H1 (cell line): Measurements from ENCODE around the gene VAPB.

Source experiments
- BRCA1 ChIP-seq: IDR thresholded peaks from 2 replicates; pipeline ENCODE4 v1.6.1; 2012; ENCODE audit warnings: low read depth, low read length, improper control_type of control experiment
- CEBPB ChIP-seq: IDR thresholded peaks from 2 replicates; pipeline ENCODE4 v1.6.1; 2012; ENCODE audit warnings: low read depth, low read length
- EP300 ChIP-seq, 2 experiments: IDR thresholded peaks; 1 replicate in 1 of 2; 2 replicates in 1 of 2; pipeline ENCODE4 v1.6.1; 2011 to 2012; ENCODE audit warnings: low read depth in 2 of 2, low read length in 2 of 2, mild to moderate bottlenecking in 2 of 2, borderline replicate concordance in 1 of 2, inconsistent platforms in 1 of 2, moderate library complexity in 1 of 2
- GTF2F1 ChIP-seq: IDR thresholded peaks from 2 replicates; pipeline ENCODE4 v1.6.1; 2012; ENCODE audit warnings: low read depth, low read length, improper control_type of control experiment, borderline replicate concordance
- HDAC6 ChIP-seq: IDR thresholded peaks from one replicate; pipeline ENCODE4 v1.7.1; 2012; ENCODE audit warnings: low read depth, mild to moderate bottlenecking, inconsistent platforms, low read length, moderate library complexity
- JUND ChIP-seq: IDR thresholded peaks from 2 replicates; pipeline ENCODE4 v1.6.1; 2011; ENCODE audit warnings: mild to moderate bottlenecking, improper control_type of control experiment, low read length
- RBBP5 ChIP-seq: IDR thresholded peaks from 2 replicates; pipeline ENCODE4 v1.7.1; 2012; ENCODE audit warnings: low read depth, mild to moderate bottlenecking, inconsistent platforms, low read length, moderate library complexity, borderline replicate concordance
- RFX5 ChIP-seq: IDR thresholded peaks from 2 replicates; pipeline ENCODE4 v1.6.1; 2011; ENCODE audit warnings: low read depth, low read length, improper control_type of control experiment, borderline replicate concordance
- SIN3A ChIP-seq, 2 experiments: IDR thresholded peaks in 1 of 2; conservative IDR thresholded peaks in 1 of 2; 2 replicates each; pipeline ENCODE4 v1.6.1; 2011 to 2012; ENCODE audit warnings: low read length in 2 of 2, improper control_type of control experiment in 1 of 2, low read depth in 1 of 2, mild to moderate bottlenecking in 1 of 2
- TAF1 ChIP-seq: IDR thresholded peaks from 2 replicates; pipeline ENCODE4 v1.6.1; 2011; ENCODE audit warnings: mild to moderate bottlenecking, low read depth, low read length
- TAF7 ChIP-seq: optimal IDR thresholded peaks from 2 replicates; pipeline ENCODE3; 2011; ENCODE audit warnings: low read depth, mild to moderate bottlenecking, inconsistent platforms, low read length, moderate library complexity, borderline replicate concordance
- TF ChIP-seq, protein P1 (sequence below), 3 experiments: IDR thresholded peaks; 1 replicate in 2 of 3; 2 replicates in 1 of 3; pipeline versions ENCODE4 v1.5.1 to v1.6.1; 2011; ENCODE audit warnings: low read length in 3 of 3, mild to moderate bottlenecking in 3 of 3, inconsistent platforms in 2 of 3, low read depth in 1 of 3, moderate library complexity in 1 of 3; ENCODE audit not compliant: insufficient read depth in 1 of 3; ENCODE audit errors: control extremely low read depth in 1 of 3

DNA sequence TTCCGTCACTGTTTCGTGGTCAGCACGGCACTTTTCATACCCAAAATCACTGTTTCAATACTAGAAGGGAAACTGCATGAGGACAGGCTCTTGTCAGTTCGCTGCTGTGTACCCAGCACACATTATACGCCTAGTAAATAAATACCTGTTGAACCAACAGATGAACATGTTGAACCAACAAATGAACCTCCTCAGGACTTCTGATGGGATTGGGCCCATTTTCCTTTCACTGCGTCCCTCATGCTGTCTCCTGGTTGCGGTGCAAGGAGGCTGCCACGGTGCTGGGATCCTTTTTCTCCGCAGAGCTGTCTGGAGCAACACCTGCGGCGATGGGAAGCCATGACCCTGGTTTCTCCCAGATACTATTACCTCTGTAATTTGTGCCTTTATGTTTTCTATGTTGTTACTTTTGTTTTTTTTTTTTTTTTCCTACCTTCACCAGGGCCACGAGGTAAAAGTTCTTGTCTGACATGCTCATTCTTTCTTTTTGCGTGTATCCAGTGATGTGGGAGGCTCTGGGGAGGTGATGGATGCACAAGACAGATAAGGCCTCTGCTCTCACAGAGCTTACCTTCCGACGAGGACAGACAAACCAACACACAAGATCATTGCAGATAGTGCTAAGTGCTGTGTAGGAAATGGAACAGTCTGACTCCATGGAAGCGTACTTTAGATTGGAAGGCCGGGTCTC, 1.1 kb downstream of the VAPB start:
- TF ChIP-seq TAF1 (no peak), RFX5 (no peak), CEBPB (no peak), SIN3A (conservative IDR thresholded peaks at IDR 0.05 in 1 of 2, IDR thresholded peaks at IDR 0.05 in 1 of 2; ENCODE audit: low read depth in 1 of 2, low read length in 2 of 2) (no peak), EP300 (IDR thresholded peaks at IDR 0.05; ENCODE audit: borderline replicate concordance in 1 of 2, low read depth in 2 of 2, low read length in 2 of 2) (no peak), HDAC6 (no peak), TAF7 (no peak), JUND (no peak), RBBP5 (no peak), GTF2F1 (no peak), BRCA1 (no peak)
- TF ChIP-seq, protein P1, sequence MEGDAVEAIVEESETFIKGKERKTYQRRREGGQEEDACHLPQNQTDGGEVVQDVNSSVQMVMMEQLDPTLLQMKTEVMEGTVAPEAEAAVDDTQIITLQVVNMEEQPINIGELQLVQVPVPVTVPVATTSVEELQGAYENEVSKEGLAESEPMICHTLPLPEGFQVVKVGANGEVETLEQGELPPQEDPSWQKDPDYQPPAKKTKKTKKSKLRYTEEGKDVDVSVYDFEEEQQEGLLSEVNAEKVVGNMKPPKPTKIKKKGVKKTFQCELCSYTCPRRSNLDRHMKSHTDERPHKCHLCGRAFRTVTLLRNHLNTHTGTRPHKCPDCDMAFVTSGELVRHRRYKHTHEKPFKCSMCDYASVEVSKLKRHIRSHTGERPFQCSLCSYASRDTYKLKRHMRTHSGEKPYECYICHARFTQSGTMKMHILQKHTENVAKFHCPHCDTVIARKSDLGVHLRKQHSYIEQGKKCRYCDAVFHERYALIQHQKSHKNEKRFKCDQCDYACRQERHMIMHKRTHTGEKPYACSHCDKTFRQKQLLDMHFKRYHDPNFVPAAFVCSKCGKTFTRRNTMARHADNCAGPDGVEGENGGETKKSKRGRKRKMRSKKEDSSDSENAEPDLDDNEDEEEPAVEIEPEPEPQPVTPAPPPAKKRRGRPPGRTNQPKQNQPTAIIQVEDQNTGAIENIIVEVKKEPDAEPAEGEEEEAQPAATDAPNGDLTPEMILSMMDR (IDR thresholded peaks at IDR 0.05; ENCODE audit: control extremely low read depth in 1 of 3, insufficient read depth in 1 of 3, low read depth in 1 of 3, low read length in 3 of 3): no peak
